ENCODE measurements around the gene METTL5.
"Not testable (repeated sequence)": the region's sequence is repeated elsewhere in the genome, so short reads cannot be mapped to it uniquely, and the experiment has no call there.

The METTL5 gene

GRCh38 chr2:169848959-169849693 lies 24.4 kb upstream of the METTL5 start:
- H3K27ac Mint-ChIP-seq; H3K27me3 Mint-ChIP-seq; intact Hi-C loops (cut with micrococcal nuclease); H3K4me3 Mint-ChIP-seq: not testable (repeated sequence)
- Mint-ChIP-seq H3K36me3 (ENCODE audit: low read depth) (peaks cover 43% of the 10 kb centered on the region), H3K4me1 (ENCODE audit: low read depth) (peaks cover 20% of the 10 kb centered on the region), H3K9me3 (peaks cover 14% of the 10 kb centered on the region)

DNA sequence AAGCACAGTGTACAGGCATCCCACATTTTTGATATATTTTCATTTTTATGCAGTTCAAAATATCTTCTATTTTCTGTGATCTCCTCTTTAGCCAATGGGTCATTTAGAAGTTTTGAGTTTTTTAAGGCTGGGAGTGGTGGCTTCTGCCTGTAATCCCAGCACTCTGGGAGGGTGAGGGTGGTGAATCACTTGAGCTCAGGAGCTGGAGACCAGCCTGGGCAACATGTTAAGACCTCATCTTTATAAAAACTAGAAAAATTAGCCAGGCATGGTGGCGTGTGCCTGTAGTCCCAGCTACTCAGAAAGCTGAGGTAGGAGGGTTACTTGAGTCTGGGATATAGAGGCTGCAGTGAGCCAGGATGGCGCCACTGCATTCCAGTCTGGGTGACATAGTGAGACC lies 20.3 kb upstream of the METTL5 start:
- H3K9me3 Mint-ChIP-seq, result peaks cover 8% of the 10 kb centered on the region
- intact Hi-C loops (cut with micrococcal nuclease), result no loop called here
- H3K4me3 Mint-ChIP-seq, result no peak overlapping the region
- peaks cover 9% of the 10 kb centered on the region for H3K4me1 Mint-ChIP-seq (ENCODE audit: low read depth)
- H3K27ac Mint-ChIP-seq, result no peak overlapping the region
- H3K27me3 Mint-ChIP-seq, result no peaks in the 10 kb centered on the region
- H3K36me3 Mint-ChIP-seq (ENCODE audit: low read depth), result peaks cover 45% of the 10 kb centered on the region

DNA sequence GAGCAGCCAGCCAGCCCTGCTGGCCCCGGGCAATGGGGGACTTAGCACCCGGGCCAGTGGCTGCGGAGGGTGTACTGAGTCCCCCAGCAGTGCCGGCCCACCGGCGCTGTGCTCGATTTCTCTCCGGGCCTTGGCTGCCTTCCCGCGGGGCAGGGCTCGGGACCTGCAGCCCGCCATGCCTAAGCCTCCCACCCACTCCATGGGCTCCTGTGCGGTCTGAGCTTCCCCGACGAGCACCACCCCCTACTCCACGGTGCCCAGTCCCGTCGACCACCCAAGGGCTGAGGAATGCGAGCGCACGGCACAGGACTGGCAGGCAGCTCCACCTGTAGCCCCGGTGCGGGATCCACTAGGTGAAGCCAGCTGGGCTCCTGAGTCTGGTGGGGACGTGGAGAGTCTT lies 16.9 kb upstream of the METTL5 start:
- H3K9me3 Mint-ChIP-seq; H3K4me3 Mint-ChIP-seq; H3K27ac Mint-ChIP-seq; H3K27me3 Mint-ChIP-seq; intact Hi-C loops (cut with micrococcal nuclease): not testable (repeated sequence)
- Mint-ChIP-seq H3K4me1 (ENCODE audit: low read depth) (peaks cover 39% of the 10 kb centered on the region), H3K36me3 (ENCODE audit: low read depth) (peaks cover 44% of the 10 kb centered on the region)

DNA sequence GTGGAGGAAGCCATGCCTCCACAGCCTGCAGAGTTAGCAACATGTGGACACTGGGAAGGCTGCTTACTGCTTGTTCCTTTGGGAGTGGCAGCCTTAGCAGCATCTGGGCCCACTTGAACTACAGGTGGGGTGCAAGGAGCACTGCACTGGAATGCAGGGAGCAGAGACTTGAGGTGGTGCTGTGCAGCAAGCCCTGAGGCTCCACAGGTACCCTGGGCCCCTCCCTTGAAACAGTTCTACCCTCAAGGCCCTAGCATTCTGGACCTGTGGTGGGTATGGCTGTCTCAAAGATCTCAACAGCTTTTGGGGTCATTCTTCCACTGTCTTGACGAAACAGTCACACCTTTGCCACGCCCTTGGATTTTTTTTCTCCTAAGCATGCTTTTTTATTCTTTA lies 16.0 kb upstream of the METTL5 start:
- Mint-ChIP-seq H3K9me3 (no peaks in the 10 kb centered on the region), H3K27me3 (no peaks in the 10 kb centered on the region), H3K36me3 (ENCODE audit: low read depth) (peaks cover 44% of the 10 kb centered on the region), H3K4me1 (ENCODE audit: low read depth) (peaks cover 39% of the 10 kb centered on the region), H3K4me3 (no peak overlapping the region), H3K27ac (peak overlapping the region; percentile 11)
- intact Hi-C loops (cut with micrococcal nuclease), result no loop called here

DNA sequence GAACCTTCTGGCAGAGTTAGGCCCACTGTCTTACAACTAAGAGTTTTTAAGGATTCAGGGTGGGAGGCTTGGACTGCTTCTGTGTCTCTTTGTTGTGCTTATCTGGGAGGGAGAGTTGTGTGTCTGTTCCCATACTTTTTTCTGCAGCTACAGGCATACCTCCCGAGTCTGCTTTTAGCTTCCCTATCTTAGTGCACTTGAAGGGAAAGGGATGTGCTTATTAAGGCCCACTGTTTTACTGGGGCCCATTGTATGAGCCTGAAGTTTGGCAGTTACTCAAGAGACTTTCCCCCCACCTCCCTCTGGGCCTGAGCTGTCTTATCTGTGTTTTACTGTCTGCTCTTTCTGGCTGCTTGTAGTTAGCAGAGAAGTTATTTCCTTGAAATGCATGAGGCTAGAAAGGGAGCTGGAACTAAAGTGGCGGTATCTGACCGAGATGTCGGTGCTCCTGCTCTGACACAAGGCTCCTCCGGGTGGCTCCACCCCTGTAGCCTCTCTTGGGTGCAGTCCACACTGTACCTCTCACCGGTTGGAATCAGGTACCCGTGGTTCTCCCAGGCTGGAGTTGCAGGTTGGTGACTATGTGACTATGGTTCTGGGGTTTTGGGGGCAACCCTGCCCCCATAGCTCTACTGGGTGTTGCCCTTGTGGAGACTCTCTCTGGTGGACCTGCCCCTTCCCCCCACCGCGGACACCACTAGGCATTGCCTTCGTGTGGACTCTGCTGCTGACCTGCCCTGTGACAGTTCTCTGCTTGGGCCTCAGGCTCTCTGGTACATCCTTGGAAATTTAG lies 15.4 kb upstream of the METTL5 start:
- Mint-ChIP-seq H3K4me3 (no peak overlapping the region), H3K27ac (peak overlapping the region; percentile 11), H3K36me3 (ENCODE audit: low read depth) (peaks cover 44% of the 10 kb centered on the region), H3K4me1 (ENCODE audit: low read depth) (peaks cover 39% of the 10 kb centered on the region), H3K9me3 (no peaks in the 10 kb centered on the region), H3K27me3 (no peaks in the 10 kb centered on the region)
- intact Hi-C loops (cut with micrococcal nuclease), result no loop called here

- no peak overlapping the region for H3K4me3 Mint-ChIP-seq
- no peaks in the 10 kb centered on the region for H3K27me3 Mint-ChIP-seq
- H3K4me1 Mint-ChIP-seq (ENCODE audit: low read depth), result peaks cover 32% of the 10 kb centered on the region
- no peaks in the 10 kb centered on the region for H3K9me3 Mint-ChIP-seq
- peaks cover 33% of the 10 kb centered on the region for H3K36me3 Mint-ChIP-seq (ENCODE audit: low read depth)
- intact Hi-C loops (cut with micrococcal nuclease), result no loop called here
- H3K27ac Mint-ChIP-seq, result no peak overlapping the region
Observed at GRCh38 chr2:169838743-169839489, 14.2 kb upstream of the METTL5 start.

- Mint-ChIP-seq H3K4me3 (no peak overlapping the region), H3K27me3 (no peaks in the 10 kb centered on the region), H3K27ac (no peak overlapping the region), H3K4me1 (ENCODE audit: low read depth) (peaks cover 30% of the 10 kb centered on the region), H3K9me3 (no peaks in the 10 kb centered on the region), H3K36me3 (ENCODE audit: low read depth) (peaks cover 25% of the 10 kb centered on the region)
- intact Hi-C loops (cut with micrococcal nuclease), result no loop called here
Observed at GRCh38 chr2:169834401-169834800, 9.7 kb upstream of the METTL5 start.

DNA sequence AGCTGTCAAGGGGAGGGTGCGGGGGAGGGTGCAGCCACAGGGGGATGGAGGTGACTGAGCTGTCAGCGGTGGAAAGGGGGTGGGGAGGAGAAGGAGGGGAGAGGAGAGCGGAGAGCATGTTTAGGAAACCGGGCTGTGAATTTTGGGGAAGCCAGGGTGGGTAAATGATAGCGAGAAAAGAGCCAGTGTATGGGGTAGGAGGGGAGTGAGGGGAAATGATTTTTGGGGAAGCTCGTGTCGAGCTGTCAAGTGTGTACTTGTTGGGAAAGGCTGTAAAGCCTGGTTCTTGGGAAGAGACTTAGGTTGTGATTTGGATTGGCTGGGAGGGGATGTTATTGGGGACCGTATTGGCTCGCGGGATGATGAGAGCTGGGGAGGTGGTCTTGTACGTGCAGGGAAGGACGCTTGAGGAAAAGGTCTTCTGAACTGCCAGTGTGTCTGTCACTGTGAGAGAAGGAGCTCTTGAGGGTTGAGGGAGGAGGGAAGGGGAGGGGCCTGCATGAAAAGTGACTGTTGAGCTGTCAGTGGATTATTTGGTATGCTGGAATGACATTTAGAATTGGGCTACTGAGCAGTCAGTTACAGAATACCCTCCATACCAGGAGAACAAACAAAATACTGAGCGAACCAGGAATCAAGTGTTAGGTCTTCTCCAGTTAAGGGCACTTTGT lies 3.6 kb upstream of the METTL5 start:
- Mint-ChIP-seq H3K27ac (peak overlapping the region; percentile 85), H3K9me3 (no peaks in the 10 kb centered on the region), H3K27me3 (peaks cover 3% of the 10 kb centered on the region), H3K4me3 (peak overlapping the region; percentile 92), H3K36me3 (ENCODE audit: low read depth) (peaks cover 37% of the 10 kb centered on the region), H3K4me1 (ENCODE audit: low read depth) (peaks cover 33% of the 10 kb centered on the region)
- intact Hi-C loops (cut with micrococcal nuclease), result no loop called here

DNA sequence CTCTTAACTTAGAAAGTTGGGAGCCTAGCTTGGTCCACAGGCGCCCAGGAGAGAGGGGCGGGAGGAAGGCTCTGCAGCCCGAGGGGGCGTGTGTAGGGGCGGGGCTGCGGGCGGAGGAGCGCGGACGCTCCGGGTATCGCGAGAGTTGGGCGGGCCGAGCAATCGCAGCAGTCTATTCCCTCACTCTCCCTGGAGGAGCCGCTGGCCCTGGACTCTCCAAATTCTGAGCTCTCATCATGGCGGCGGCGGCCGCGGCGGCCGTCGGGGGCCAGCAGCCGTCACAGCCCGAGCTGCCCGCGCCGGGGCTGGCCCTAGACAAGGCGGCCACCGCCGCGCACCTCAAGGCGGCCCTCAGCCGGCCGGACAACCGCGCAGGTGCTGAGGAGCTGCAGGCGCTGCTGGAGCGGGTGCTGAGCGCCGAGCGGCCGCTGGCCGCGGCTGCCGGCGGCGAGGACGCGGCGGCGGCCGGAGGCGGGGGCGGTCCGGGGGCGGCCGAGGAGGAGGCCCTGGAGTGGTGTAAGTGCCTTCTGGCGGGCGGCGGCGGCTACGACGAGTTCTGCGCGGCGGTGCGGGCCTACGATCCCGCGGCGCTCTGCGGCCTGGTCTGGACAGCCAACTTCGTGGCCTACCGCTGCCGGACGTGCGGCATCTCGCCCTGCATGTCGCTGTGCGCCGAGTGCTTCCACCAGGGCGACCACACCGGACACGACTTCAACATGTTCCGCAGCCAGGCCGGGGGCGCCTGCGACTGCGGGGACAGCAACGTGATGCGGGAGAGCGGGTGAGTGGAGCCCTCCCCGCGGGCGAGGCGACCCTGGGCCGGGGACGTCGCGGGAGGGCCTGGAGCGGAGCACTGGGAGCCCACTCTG lies 2.8 kb upstream of the METTL5 start, which contains the start of gene UBR3:
UBR3 (plus strand) TSS at position 183 of the 869 bp plus-strand sequence; CDS start at position 237, 54 bp downstream.
- peaks cover 42% of the 10 kb centered on the region for H3K36me3 Mint-ChIP-seq (ENCODE audit: low read depth)
- peak within 1 kb of the TSS; percentile 92 for H3K4me3 Mint-ChIP-seq
- intact Hi-C loops (cut with micrococcal nuclease), result no loop called here
- H3K4me1 Mint-ChIP-seq (ENCODE audit: low read depth), result peaks cover 41% of the 10 kb centered on the region
- no peaks in the 10 kb centered on the region for H3K9me3 Mint-ChIP-seq
- H3K27ac Mint-ChIP-seq, result peak within 1 kb of the TSS; percentile 85
- H3K27me3 Mint-ChIP-seq, result peaks cover 3% of the 10 kb centered on the region

DNA sequence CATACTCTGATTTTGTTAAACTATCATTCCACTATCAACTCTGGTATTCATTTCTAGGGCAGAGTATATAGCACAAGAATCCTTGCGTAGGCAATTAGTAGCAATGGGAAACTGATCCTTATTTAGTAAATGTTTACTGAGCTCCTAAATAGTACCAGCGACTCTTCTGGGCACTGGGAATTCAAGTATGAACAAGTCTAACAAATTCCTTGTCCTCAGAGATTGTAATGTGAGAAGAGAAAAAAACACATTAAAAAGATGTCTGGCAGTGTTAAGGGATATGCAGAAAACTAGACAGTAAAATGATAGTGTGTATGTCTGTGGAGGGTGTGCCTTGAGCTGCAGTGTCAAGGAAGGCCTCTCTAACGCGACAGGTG lies 721 bp downstream of the METTL5 start:
- peak overlapping the region; percentile 91 for H3K4me3 Mint-ChIP-seq
- peaks cover 36% of the 10 kb centered on the region for H3K4me1 Mint-ChIP-seq (ENCODE audit: low read depth)
- peak overlapping the region; percentile 90 for H3K27ac Mint-ChIP-seq
- peaks cover 3% of the 10 kb centered on the region for H3K27me3 Mint-ChIP-seq
- H3K9me3 Mint-ChIP-seq, result no peaks in the 10 kb centered on the region
- peaks cover 45% of the 10 kb centered on the region for H3K36me3 Mint-ChIP-seq (ENCODE audit: low read depth)
- intact Hi-C loops (cut with micrococcal nuclease), result loop anchor here (1.0 to 5.0 kb wide), 2 partner anchors 53 to 104 kb away; no protein-coding TSS in a partner anchor

GRCh38 chr2:169822785-169823392 lies 1.8 kb downstream of the METTL5 start:
- Mint-ChIP-seq H3K9me3 (no peaks in the 10 kb centered on the region), H3K36me3 (ENCODE audit: low read depth) (peaks cover 47% of the 10 kb centered on the region), H3K27me3 (peaks cover 3% of the 10 kb centered on the region), H3K4me3 (no peak overlapping the region), H3K27ac (no peak overlapping the region), H3K4me1 (ENCODE audit: low read depth) (peaks cover 25% of the 10 kb centered on the region)
- intact Hi-C loops (cut with micrococcal nuclease), result loop anchor here (5.0 kb wide), 1 partner anchor 54 kb away; no protein-coding TSS in a partner anchor

DNA sequence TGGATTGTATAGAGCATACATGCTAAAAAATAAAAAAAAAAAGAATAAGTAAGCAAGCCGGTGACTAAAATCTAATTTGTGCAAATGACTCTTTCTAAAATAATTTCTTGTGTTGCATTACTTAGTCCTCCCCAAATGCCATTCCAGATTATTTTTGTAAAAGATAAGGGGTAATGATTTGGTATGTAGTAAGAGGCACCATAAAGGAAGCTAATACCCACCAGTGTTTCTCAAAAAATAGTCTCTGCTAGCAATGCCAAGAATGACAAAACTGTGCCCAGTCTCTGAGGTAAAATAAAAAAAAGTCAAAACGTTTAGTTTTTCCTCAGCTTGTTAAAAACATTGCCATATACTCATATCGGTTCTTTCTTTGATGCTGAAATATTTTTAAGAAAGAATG lies 2.7 kb downstream of the METTL5 start:
- Mint-ChIP-seq H3K27me3 (peaks cover 3% of the 10 kb centered on the region), H3K36me3 (ENCODE audit: low read depth) (peaks cover 52% of the 10 kb centered on the region), H3K4me1 (ENCODE audit: low read depth) (peaks cover 25% of the 10 kb centered on the region), H3K4me3 (no peak overlapping the region), H3K27ac (no peak overlapping the region), H3K9me3 (no peaks in the 10 kb centered on the region)
- intact Hi-C loops (cut with micrococcal nuclease), result loop anchor here (5.0 kb wide), 1 partner anchor 55 kb away; no protein-coding TSS in a partner anchor
